ENCODE results near the gene RAB24. TPM values are rescaled to one million over a fixed set of nuclear protein-coding genes. Genes with fewer than 3 reads are reported as not detected.
"Not testable (repeated sequence)": the region's sequence is repeated elsewhere in the genome, so short reads cannot be mapped to it uniquely, and the experiment has no call there.

RAB24 gene
- total and polyA plus RNA-seq, 9 donors = 15.1 to 31.9 (median 23.7) TPM

GRCh38 chr5:177311392-177311722 is 7.8 kb upstream of the RAB24 start:
- Histone ChIP-seq H3K4me1 (ENCODE audit: control insufficient read depth, insufficient read depth, low read length) (peaks cover 50% of the 10 kb centered on the region), H3K9me3 (replicated peaks; ENCODE audit: control insufficient read depth, low read depth, low read length) (no peaks in the 10 kb centered on the region), H3K27ac (ENCODE audit: low read length) (no peak overlapping the region), H3K36me3 (ENCODE audit: control insufficient read depth, insufficient read depth, low read length) (peaks cover 33% of the 10 kb centered on the region), H3K27me3 (ENCODE audit: control insufficient read depth, insufficient read depth, low read length) (no peaks in the 10 kb centered on the region), H3K4me3 (ENCODE audit: low read length) (peak overlapping the region; percentile 64)
- no peak for DNase-seq
- 0% methylated on average over 23 of the region's 23 CpGs for WGBS (ENCODE audit: insufficient coverage)

GRCh38 chr5:177310757-177311391 is 7.4 kb upstream of the RAB24 start:
- no peaks in the 10 kb centered on the region for H3K9me3 ChIP-seq (replicated peaks; ENCODE audit: control insufficient read depth, low read depth, low read length)
- peaks cover 38% of the 10 kb centered on the region for H3K36me3 ChIP-seq (ENCODE audit: control insufficient read depth, insufficient read depth, low read length)
- H3K4me3 ChIP-seq (ENCODE audit: low read length) = peak overlapping the region; percentile 64
- peak; percentile 55 for DNase-seq
- peaks cover 50% of the 10 kb centered on the region for H3K4me1 ChIP-seq (ENCODE audit: control insufficient read depth, insufficient read depth, low read length)
- H3K27me3 ChIP-seq (ENCODE audit: control insufficient read depth, insufficient read depth, low read length) = no peaks in the 10 kb centered on the region
- WGBS (ENCODE audit: insufficient coverage) = 7% methylated on average over 12 of the region's 20 CpGs
- no peak overlapping the region for H3K27ac ChIP-seq (ENCODE audit: low read length)

GRCh38 chr5:177310332-177310731 is 6.8 kb upstream of the RAB24 start:
- Histone ChIP-seq H3K4me3 (ENCODE audit: low read length) (peak overlapping the region; percentile 64), H3K9me3 (replicated peaks; ENCODE audit: control insufficient read depth, low read depth, low read length) (no peaks in the 10 kb centered on the region), H3K4me1 (ENCODE audit: control insufficient read depth, insufficient read depth, low read length) (peaks cover 53% of the 10 kb centered on the region), H3K27ac (ENCODE audit: low read length) (peak overlapping the region; percentile 59), H3K36me3 (ENCODE audit: control insufficient read depth, insufficient read depth, low read length) (peaks cover 44% of the 10 kb centered on the region), H3K27me3 (ENCODE audit: control insufficient read depth, insufficient read depth, low read length) (no peaks in the 10 kb centered on the region)
- DNase-seq = no peak
- WGBS (ENCODE audit: insufficient coverage) = 77% methylated on average over 11 of the region's 13 CpGs

GRCh38 chr5:177309351-177310191 is 6.1 kb upstream of the RAB24 start:
- WGBS (ENCODE audit: insufficient coverage) = 48% methylated on average over 8 of the region's 10 CpGs
- Histone ChIP-seq H3K27me3 (ENCODE audit: control insufficient read depth, insufficient read depth, low read length) (no peaks in the 10 kb centered on the region), H3K9me3 (replicated peaks; ENCODE audit: control insufficient read depth, low read depth, low read length) (no peaks in the 10 kb centered on the region), H3K27ac (ENCODE audit: low read length) (peak overlapping the region; percentile 78), H3K36me3 (ENCODE audit: control insufficient read depth, insufficient read depth, low read length) (peaks cover 49% of the 10 kb centered on the region), H3K4me3 (ENCODE audit: low read length) (peak overlapping the region; percentile 64), H3K4me1 (ENCODE audit: control insufficient read depth, insufficient read depth, low read length) (peaks cover 60% of the 10 kb centered on the region)
- DNase-seq = peak; percentile 76

DNA sequence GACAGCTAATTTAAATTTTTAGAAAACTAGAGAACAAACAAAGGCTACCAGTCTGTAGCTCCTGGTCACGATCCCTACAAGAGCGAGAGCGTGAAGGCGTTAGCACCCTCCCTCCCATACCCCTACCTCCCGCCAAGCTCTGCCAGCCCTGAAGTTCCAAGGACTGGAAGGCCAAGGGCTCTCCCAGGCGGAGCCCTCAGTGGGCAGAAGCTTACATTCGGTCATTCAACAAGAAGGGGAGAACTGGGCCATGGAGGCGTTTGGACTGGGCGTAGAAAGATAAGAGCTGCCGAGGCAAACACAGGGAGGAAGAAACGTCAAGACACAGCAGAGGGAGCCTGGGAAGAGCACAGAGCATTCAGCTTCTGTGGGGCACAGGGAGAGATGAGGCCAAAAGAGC is 5.2 kb upstream of the RAB24 start:
- Histone ChIP-seq H3K4me1 (ENCODE audit: control insufficient read depth, insufficient read depth, low read length) (peaks cover 66% of the 10 kb centered on the region), H3K9me3 (replicated peaks; ENCODE audit: control insufficient read depth, low read depth, low read length) (no peaks in the 10 kb centered on the region), H3K4me3 (ENCODE audit: low read length) (no peak overlapping the region), H3K27me3 (ENCODE audit: control insufficient read depth, insufficient read depth, low read length) (no peaks in the 10 kb centered on the region), H3K27ac (ENCODE audit: low read length) (peak overlapping the region; percentile 78), H3K36me3 (ENCODE audit: control insufficient read depth, insufficient read depth, low read length) (peaks cover 52% of the 10 kb centered on the region)
- DNase-seq = no peak
- WGBS (ENCODE audit: insufficient coverage) = 93% methylated on average over 10 of the region's 11 CpGs

- Histone ChIP-seq H3K27me3 (ENCODE audit: control insufficient read depth, insufficient read depth, low read length) (no peaks in the 10 kb centered on the region), H3K4me1 (ENCODE audit: control insufficient read depth, insufficient read depth, low read length) (peaks cover 66% of the 10 kb centered on the region), H3K4me3 (ENCODE audit: low read length) (no peak overlapping the region), H3K36me3 (ENCODE audit: control insufficient read depth, insufficient read depth, low read length) (peaks cover 52% of the 10 kb centered on the region), H3K27ac (ENCODE audit: low read length) (no peak overlapping the region), H3K9me3 (replicated peaks; ENCODE audit: control insufficient read depth, low read depth, low read length) (no peaks in the 10 kb centered on the region)
- DNase-seq = no peak
- 87% methylated on average over 35 of the region's 43 CpGs for WGBS (ENCODE audit: insufficient coverage)
These were observed 4.2 kb upstream of the RAB24 start for GRCh38 chr5:177307544-177308363.

- peaks cover 69% of the 10 kb centered on the region for H3K4me1 ChIP-seq (ENCODE audit: control insufficient read depth, insufficient read depth, low read length)
These were observed 3.4 kb upstream of the RAB24 start for GRCh38 chr5:177306674-177307543.

DNA sequence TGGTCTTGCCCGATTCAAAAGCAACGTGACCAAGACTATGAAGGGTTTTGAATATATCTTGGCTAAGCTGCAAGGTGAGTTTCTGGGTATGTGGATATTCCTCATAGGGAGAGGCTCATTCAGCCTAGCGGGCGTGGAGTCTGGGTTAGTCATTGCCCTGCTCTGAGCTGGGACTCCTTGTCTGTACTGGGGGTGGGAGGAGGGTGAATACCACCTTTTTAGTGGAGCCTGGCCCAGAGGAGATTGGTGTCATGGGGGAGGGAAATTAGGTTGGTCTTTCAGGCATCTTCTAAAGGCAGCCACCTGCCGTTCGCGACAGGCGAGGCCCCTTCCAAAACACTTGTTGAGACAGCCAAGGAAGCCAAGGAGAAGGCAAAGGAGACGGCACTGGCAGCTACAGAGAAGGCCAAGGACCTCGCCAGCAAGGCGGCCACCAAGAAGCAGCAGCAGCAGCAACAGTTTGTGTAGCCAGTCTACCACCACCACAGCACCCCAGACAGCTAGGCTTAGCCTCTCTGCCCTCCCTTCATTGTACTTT is 2.7 kb upstream of the RAB24 start:
- WGBS (ENCODE audit: insufficient coverage) = 86% methylated on average over 6 of the region's 11 CpGs
- peaks cover 61% of the 10 kb centered on the region for H3K36me3 ChIP-seq (ENCODE audit: control insufficient read depth, insufficient read depth, low read length)
- H3K27ac ChIP-seq (ENCODE audit: low read length); DNase-seq; H3K27me3 ChIP-seq (ENCODE audit: control insufficient read depth, insufficient read depth, low read length); H3K9me3 ChIP-seq (replicated peaks; ENCODE audit: control insufficient read depth, low read depth, low read length); H3K4me3 ChIP-seq (ENCODE audit: low read length): not testable (repeated sequence)
- H3K4me1 ChIP-seq (ENCODE audit: control insufficient read depth, insufficient read depth, low read length) = peaks cover 71% of the 10 kb centered on the region

More at GRCh38 chr5:177306674-177307543, 3.4 kb upstream of the RAB24 start:
- no peak overlapping the region for H3K4me3 ChIP-seq (ENCODE audit: low read length)
- DNase-seq = peak; percentile 60
- peaks cover 55% of the 10 kb centered on the region for H3K36me3 ChIP-seq (ENCODE audit: control insufficient read depth, insufficient read depth, low read length)
- 75% methylated on average over 13 of the region's 15 CpGs for WGBS (ENCODE audit: insufficient coverage)
- no peak overlapping the region for H3K27ac ChIP-seq (ENCODE audit: low read length)
- H3K27me3 ChIP-seq (ENCODE audit: control insufficient read depth, insufficient read depth, low read length) = no peaks in the 10 kb centered on the region
- no peaks in the 10 kb centered on the region for H3K9me3 ChIP-seq (replicated peaks; ENCODE audit: control insufficient read depth, low read depth, low read length)

DNA sequence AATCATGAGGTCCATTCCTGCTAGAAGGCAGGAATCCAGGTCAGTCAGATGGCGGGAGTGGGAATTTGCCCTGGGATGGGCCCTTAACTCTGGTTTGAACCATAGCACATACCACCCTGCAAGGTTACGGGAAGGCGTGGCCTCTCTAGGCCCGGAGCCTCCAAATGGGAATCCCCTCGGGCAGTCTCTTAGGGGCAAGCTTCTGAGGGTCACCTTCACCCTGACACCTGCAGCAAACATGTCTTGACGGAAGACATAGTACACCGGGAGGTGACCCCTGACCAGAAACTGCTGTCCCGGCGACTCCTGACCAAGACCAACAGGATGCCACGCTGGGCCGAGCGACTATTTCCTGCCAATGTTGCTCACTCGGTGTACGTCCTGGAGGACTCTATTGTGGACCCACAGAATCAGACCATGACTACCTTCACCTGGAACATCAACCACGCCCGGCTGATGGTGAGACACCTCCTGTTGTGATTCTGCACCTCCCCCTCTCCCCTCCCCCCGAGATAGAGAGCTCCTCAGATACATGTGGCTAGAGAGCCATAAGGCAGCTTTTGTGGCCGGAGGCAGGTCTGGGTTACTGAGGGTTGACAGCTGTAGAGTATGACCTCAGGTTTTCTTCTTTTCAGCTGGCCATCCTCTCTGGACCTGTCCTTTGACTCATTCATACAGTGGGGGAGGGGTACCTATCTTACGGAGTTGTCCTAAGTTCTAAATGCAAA is 1.0 kb upstream of the RAB24 start:
- H3K4me1 ChIP-seq (ENCODE audit: control insufficient read depth, insufficient read depth, low read length) = peaks cover 69% of the 10 kb centered on the region
- peak overlapping the region; percentile 85 for H3K27ac ChIP-seq (ENCODE audit: low read length)
- H3K9me3 ChIP-seq (replicated peaks; ENCODE audit: control insufficient read depth, low read depth, low read length) = no peaks in the 10 kb centered on the region
- WGBS (ENCODE audit: insufficient coverage) = 20% methylated on average over 3 of the region's 19 CpGs
- peaks cover 53% of the 10 kb centered on the region for H3K36me3 ChIP-seq (ENCODE audit: control insufficient read depth, insufficient read depth, low read length)
- no peak for DNase-seq
- H3K4me3 ChIP-seq (ENCODE audit: low read length) = peak overlapping the region; percentile 96
- H3K27me3 ChIP-seq (ENCODE audit: control insufficient read depth, insufficient read depth, low read length) = no peaks in the 10 kb centered on the region
